22Rv1 (cell line): ENCODE results near the gene LMTK2.

Experiments used
- H3K27ac ChIP-seq: fragments of 450-650 bp; 2 replicates; pipeline ENCODE4 v1.5.1; 2017
- CTCF ChIP-seq: fragments of 450-650 bp; IDR thresholded peaks from 2 replicates; pipeline ENCODE4 v1.5.1; 2017; ENCODE audit warnings: mild to moderate bottlenecking
- ZFX ChIP-seq: fragments of 450-650 bp; IDR thresholded peaks from 2 replicates; pipeline ENCODE4 v1.6.1; 2017; ENCODE audit warnings: antibody characterized with exemption, borderline replicate concordance

LMTK2 gene

GRCh38 chr7:98196706-98197605, 90.3 kb downstream of the LMTK2 start:
- H3K27ac ChIP-seq = no peak overlapping the region
- TF ChIP-seq CTCF = no peak
- no peak for TF ChIP-seq ZFX

GRCh38 chr7:98199131-98199530, 92.5 kb downstream of the LMTK2 start:
- no peak for TF ChIP-seq CTCF
- TF ChIP-seq ZFX = no peak
- no peak overlapping the region for H3K27ac ChIP-seq

GRCh38 chr7:98200364-98200763, 93.7 kb downstream of the LMTK2 start:
- no peak overlapping the region for H3K27ac ChIP-seq
- TF ChIP-seq CTCF (no peak), ZFX (no peak)

- H3K27ac ChIP-seq = no peak overlapping the region
- TF ChIP-seq ZFX (no peak), CTCF (no peak)
These were observed 95.9 kb downstream of the LMTK2 start for GRCh38 chr7:98202367-98203195.

- TF ChIP-seq ZFX = no peak
- TF ChIP-seq CTCF = no peak
- no peak overlapping the region for H3K27ac ChIP-seq
These were observed 96.8 kb downstream of the LMTK2 start for GRCh38 chr7:98203261-98203963.

GRCh38 chr7:98203964-98204605, 97.4 kb downstream of the LMTK2 start:
- no peak for TF ChIP-seq CTCF
- no peak for TF ChIP-seq ZFX
- H3K27ac ChIP-seq = no peak overlapping the region
